ENCODE results near the gene PKP2.
"Not testable (repeated sequence)": the region's sequence is repeated elsewhere in the genome, so short reads cannot be mapped to it uniquely, and the experiment has no call there.

The PKP2 gene

GRCh38 chr12:32895688-32896431 is 717 bp downstream of the PKP2 start:
- no peak for DNase-seq

DNA sequence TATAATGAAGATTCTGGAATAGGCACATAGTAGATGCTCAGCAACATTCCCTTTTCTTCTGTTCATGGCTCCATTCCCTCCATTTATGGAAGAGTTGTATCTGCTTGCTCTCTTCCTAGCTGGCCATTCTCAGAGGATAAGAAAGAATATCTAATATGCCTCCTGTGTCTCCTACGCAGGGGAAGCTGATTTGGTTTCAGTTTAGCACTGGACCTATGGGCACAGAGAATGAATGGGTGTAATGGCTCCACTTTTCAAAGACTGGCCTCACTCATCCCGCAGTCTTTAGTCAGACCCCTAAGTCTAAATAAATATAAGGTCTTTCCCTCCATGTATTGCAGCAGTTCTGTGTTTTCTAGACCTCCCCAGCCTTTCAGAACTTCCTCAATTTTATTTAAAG is 2.0 kb downstream of the PKP2 start:
- no peak for DNase-seq

GRCh38 chr12:32893458-32893857 is 3.1 kb downstream of the PKP2 start:
- DNase-seq, result no peak

GRCh38 chr12:32893043-32893442 is 3.5 kb downstream of the PKP2 start:
- DNase-seq, result no peak

DNA sequence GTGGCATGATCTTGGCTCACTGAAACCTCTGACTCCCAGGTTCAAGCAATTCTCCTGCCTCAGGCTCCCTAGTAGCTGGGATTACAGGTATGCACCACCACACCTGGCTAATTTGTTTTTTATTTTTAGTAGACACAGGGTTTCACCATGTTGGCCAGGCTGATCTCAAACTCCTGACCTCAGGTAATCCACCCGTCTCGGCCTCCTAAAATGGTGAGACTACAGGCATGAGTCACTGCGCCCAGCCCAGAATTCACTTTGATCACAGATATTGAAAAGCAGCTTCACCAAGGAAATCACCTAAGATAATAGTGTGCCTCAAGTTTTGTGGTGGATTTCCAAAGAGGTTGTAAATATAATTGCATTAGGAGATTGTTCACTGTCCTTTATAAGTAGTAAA is 4.2 kb downstream of the PKP2 start:
- not testable (repeated sequence) for DNase-seq

DNA sequence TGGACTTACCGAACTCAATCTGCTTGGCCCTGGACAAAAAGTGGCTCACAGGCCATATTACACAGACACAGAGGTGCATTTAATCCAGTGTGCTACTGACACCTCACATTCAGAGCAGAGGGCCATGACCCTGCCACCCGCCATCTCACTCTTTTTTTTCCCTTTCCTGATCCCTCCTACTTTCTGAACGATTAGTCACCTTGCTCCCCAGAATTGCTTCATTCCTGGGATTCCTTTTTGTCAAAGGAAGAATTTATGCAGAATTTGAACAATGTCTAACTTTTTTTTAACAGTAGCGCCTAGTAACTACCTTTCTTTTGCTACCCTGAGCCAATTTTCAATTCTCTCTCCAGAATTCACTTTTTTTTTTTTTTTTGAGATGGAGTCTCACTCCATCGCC is 4.6 kb downstream of the PKP2 start:
- no peak for DNase-seq

GRCh38 chr12:32891526-32891925 is 5.1 kb downstream of the PKP2 start:
- no peak for DNase-seq

DNA sequence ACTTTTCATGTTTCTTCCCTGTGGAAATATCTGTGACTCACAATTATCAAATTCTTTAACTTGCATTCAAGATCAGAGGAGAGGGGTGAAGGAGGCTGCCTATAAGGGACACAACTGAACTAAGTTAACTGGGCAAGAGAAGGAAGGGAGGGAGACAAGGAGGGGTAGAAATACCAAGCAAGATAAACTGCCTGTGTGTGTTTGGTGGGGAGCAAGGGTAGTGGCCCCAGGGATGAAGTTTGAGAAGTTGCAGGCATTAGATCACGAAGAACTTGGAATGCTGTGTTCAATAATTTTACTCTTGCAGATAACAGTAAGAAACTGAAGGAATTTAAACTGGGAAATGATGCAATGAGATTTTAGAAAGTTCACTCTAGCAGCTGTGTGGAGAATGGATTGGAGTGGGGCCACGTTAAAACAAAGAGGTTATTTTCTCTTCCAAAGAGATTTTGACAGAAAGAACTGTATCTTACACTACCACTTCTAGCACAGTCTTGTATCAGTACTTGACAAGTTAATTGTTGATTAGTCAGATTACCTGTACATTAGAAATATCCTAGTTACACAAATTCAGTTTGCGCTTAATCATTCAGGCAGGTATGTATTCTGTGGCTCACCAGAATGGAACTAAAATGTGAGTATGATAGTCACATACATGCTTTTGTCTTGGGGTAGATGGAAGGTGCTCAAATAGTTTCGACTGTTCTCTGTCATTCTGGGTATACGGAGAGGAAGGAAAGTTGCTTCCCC is 7.4 kb downstream of the PKP2 start:
- no peak for DNase-seq

- DNase-seq, result no peak
Observed at GRCh38 chr12:32887058-32887457, 9.5 kb downstream of the PKP2 start.

DNA sequence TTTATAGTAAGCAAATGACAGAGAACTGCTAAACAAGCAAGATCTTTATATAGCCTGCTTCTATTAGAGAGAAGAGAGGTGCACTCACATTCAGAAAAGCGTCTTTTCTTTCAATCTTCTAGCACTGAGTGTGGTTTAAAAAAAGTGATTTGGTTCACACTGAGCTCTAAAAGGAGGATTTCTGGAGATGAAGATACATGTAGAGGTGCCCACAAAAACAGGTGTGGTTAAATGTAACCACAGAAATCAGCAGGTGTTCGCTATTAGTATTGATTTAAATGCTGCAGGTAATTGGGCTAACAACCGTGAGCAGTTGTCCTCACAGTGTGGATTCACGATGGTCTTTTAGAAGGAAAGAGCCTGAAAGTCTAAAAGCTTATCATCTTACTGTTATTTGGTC is 10.7 kb downstream of the PKP2 start:
- DNase-seq, result no peak

- DNase-seq, result no peak
Observed at GRCh38 chr12:32884962-32885361, 11.6 kb downstream of the PKP2 start.

DNA sequence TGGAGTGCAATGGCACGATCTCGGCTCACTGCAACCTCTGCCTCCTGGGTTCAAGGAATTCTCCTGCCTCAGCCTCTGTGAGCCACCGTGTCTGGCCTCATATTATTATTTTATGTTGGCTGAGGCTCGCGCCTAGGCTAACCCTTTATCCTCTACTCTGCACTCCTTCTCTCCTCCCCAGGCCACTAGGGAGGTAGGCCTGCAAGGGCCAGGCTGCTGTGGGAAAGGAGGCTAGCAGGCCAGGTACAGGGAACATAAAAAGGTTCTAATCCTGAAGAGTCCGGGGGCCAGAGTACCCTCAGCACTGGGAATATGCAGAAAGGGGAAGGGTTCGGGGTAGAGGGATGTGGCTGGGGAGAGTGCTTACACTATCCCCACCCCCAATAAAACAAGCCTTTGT is 14.9 kb downstream of the PKP2 start:
- DNase-seq, result no peak

DNA sequence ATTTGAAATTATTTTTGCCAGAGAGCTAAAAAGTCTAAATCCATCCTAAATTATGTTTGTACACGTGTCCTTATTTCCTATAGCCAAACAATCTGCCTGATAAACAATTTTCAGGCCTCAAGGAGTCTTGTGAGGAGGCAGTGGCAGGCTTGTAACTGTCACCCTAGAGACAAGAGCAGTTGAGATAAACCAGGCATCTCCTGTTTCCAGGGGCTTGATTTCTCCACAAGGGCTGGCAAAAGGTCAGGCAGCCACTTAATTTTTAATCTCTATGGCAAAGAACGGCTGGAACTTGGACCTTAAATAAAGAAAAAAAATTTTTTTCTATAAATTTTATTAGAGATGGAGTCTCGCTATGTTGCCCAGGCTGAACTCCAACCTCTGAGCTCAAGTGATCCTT is 15.5 kb downstream of the PKP2 start:
- DNase-seq, result no peak

- not testable (repeated sequence) for DNase-seq
Observed at GRCh38 chr12:32879066-32879465, 17.5 kb downstream of the PKP2 start.

DNA sequence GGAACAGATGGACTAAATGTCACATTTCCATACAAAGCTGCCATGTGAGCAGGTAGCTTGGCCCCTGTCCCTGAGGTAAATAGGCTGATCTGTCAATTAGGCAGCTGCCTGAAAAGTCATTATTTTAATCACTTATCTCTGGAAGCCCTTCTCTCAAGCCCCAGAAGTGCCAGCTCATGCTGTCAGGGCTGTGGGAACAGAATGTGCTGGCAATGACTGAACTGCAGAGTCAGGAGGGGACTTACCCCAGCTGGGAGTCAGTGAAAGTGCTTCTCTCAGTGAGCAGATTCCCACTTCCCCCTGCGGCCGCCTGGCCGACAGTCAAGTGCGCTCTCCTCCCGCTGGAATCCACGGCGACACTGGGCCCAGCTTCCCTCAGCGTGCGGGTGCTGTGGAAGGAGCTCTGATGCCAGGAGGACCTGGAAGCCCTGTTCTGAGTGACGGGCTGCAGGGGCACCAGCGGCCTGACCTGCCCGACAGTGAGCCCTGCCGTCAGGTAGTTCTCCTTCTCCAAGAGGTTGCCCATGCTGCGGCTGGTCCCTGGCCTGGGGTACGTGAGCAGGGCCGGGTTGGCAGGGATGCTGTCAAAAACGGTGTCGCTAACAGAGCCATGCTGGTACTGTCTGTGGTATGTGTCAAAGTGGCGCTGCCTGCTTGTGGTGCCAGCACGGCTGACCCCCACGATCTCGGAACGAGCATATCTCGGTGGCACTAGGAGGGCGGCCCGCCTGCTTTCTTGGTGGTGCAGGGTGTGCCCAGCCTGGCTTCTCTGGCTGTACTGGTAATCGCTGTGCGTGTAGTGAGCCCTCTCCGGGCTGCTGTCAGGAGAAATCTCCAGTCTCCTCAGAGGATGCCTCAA is 18.7 kb downstream of the PKP2 start:
- DNase-seq, result peak; percentile 22

- DNase-seq, result no peak
Observed at GRCh38 chr12:32876004-32876403, 20.6 kb downstream of the PKP2 start.

GRCh38 chr12:32874975-32875374 is 21.6 kb downstream of the PKP2 start:
- DNase-seq, result no peak

DNA sequence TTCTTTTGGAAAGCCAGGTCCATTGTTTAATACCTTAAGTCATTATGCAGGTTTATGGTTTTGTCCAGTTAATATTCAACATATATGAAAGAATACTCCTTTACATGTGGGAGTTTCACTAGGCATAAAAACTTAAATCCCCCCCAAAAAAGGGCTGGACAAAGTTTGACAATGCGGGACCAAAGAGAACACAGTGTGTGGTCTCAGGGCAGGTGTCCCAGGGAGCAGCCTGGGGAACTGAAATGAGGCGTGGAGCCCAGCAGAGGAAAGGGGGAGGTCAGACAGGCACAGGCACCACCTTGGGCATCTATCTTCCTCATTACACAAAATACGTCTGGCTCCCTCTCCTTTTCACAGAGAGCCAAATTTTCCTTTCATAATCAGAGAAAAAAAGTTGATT is 22.5 kb downstream of the PKP2 start:
- DNase-seq, result no peak

DNA sequence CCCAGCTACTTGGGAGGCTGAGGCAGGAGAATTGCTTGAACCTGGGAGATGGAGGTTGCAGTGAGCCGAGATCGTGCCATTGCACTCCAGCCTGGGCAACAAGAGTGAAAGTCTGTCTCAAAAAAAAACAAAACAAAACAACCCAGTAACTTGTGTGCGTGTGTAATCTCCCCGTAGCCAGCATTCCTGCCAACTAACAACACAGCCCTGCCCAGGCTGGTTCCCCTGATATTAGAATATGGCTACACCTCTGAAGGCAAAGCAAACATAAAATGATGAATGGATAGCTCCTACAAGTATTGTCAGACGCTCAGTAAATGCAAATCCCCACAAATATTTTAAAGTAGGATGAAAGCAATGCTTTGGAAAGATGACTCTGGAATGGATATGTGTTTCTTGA is 24.2 kb downstream of the PKP2 start:
- DNase-seq, result not testable (repeated sequence)

- no peak for DNase-seq
Observed at GRCh38 chr12:32870716-32871115, 25.9 kb downstream of the PKP2 start.

DNA sequence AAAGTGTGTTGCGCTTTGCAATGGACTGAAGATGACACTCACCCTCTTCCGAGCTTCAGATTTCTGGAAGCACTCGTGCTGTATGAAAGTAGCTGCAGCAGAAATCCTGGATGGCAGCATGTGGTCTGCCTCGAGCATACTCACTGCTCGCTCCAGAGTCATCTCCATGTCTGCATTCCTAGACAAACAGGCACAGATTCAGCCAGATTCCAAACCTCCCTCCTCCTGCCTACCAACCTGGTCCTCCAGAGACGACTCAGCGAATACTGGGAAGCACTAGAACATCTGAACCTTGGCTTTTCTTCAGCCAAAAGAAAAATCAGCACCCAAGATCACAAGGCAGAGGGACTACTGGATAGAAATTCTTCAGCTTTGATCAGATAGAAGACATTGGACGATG is 27.7 kb downstream of the PKP2 start:
- DNase-seq, result no peak

DNA sequence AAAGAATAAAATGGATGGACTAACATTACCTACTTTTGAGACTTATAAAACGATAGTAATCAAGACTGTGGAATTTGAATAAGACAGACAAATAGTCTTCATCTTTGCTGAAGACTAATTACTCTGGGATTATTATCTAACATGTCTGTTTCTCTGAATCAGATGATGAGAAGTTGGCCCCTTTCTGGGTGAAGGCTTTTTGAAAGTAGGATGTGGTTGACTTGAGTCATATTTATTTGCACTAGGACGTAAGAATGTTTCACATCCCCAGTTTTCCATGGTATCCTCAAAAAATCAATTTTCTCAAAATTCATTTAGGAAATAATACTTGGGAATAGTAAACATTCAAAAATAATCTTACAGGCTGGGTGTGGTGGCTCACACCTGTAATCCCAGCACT is 31.8 kb downstream of the PKP2 start:
- DNase-seq, result no peak

DNA sequence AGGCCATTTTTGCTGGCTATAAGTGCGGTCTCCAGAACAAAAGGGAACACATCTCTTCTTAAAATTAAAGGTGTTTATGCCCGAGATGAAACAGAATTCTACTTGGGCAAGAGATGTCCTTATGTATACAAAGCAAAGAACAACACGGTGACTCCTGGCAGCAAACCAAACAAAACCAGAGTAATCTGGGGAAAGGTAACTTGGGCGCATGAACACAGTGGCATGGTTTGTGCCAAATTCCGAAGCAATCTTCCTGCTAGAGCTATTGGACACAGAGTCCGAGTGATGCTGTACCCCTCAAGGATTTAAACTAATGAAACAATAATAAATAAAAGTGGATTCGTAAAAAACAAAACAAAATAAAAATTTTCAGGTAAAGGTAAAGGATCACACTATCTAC is 33.4 kb downstream of the PKP2 start:
- no peak for DNase-seq

GRCh38 chr12:32861658-32862057 is 34.9 kb downstream of the PKP2 start:
- DNase-seq, result not testable (repeated sequence)

Data from DMS53 (cell line).